ENCODE results near the gene ACTR1A. TPM values are rescaled to one million over a fixed set of nuclear protein-coding genes. Genes with fewer than 3 reads are reported as not detected.

Gene ACTR1A
- polyA plus RNA-seq, 3 donors: 72.7 to 79.4 (median 79.0) TPM

DNA sequence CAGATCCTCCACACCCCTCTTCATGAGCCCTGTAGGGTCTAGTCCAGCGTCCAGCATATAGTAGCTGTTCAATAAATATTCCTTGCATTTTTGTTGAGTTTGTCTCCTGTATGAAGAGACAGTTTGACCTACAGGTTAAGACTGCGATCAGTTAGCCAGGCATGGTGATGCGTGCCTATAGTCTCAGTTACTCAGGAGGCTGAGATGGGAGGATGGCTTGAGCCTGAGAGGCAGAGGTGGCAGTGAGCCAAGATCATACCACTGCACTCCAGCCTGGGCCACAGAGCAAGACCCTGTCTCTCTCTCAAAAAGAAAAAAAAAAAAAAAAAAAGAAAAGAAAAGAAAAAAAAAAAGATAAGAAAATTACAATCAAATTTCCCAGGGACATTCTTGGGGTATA, 65.0 kb downstream of the ACTR1A start:
- Histone ChIP-seq H3K27ac (ENCODE audit: low read depth in 1 of 2, low read length in 2 of 2) (no peak overlapping the region), H3K4me3 (replicated peaks in 1 of 3; ENCODE audit: low read depth in 2 of 3, low read length in 3 of 3) (no peak overlapping the region), H3K9ac (ENCODE audit: insufficient read depth, low read length, poor library complexity, severe bottlenecking) (no peak overlapping the region), H4K20me1 (ENCODE audit: insufficient read depth, low read length) (no peaks in the 10 kb centered on the region), H2AFZ (ENCODE audit: insufficient read depth, low read depth, low read length, poor library complexity, severe bottlenecking) (no peak overlapping the region), H3K36me3 (replicated peaks in 1 of 2; ENCODE audit: control insufficient read depth in 1 of 2, insufficient read depth in 2 of 2, low read length in 2 of 2) (no peaks in the 10 kb centered on the region), H3K79me2 (ENCODE audit: insufficient read depth, low read length) (no peaks in the 10 kb centered on the region), H3K27me3 (ENCODE audit: control insufficient read depth in 2 of 2, insufficient read depth in 2 of 2, low read length in 2 of 2) (no peaks in the 10 kb centered on the region), H3K4me1 (ENCODE audit: control insufficient read depth in 1 of 2, insufficient read depth in 2 of 2, low read length in 2 of 2) (peaks cover 29 to 32% of the 10 kb centered on the region in 2 donors), H3K4me2 (replicated peaks; ENCODE audit: extremely low read depth, low read length, poor library complexity, severe bottlenecking) (no peak overlapping the region), H3K9me3 (replicated peaks in 1 of 2; ENCODE audit: control insufficient read depth in 1 of 2, insufficient read depth in 1 of 2, low read length in 2 of 2) (no peaks in the 10 kb centered on the region)
- H3K4me3 Mint-ChIP-seq: no peak overlapping the region
- intact Hi-C loops (cut with micrococcal nuclease): loop anchor here in 1 of 2 donors (5.0 kb wide), 1 partner anchor 40 kb away; no protein-coding TSS in a partner anchor
- no peak for DNase-seq
- TF ChIP-seq, protein P1, sequence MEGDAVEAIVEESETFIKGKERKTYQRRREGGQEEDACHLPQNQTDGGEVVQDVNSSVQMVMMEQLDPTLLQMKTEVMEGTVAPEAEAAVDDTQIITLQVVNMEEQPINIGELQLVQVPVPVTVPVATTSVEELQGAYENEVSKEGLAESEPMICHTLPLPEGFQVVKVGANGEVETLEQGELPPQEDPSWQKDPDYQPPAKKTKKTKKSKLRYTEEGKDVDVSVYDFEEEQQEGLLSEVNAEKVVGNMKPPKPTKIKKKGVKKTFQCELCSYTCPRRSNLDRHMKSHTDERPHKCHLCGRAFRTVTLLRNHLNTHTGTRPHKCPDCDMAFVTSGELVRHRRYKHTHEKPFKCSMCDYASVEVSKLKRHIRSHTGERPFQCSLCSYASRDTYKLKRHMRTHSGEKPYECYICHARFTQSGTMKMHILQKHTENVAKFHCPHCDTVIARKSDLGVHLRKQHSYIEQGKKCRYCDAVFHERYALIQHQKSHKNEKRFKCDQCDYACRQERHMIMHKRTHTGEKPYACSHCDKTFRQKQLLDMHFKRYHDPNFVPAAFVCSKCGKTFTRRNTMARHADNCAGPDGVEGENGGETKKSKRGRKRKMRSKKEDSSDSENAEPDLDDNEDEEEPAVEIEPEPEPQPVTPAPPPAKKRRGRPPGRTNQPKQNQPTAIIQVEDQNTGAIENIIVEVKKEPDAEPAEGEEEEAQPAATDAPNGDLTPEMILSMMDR (IDR thresholded peaks at IDR 0.05): no peak
- H3K27me3 Mint-ChIP-seq (ENCODE audit: low read depth in 3 of 3): peaks cover 0 to 3% (median 2%) of the 10 kb centered on the region in 3 donors
- no peaks in the 10 kb centered on the region for H3K36me3 Mint-ChIP-seq
- H3K4me1 Mint-ChIP-seq: peaks cover 37% of the 10 kb centered on the region
- WGBS (ENCODE audit: insufficient coverage): 100% methylated on average over 1 of the region's 3 CpGs
- H3K27ac Mint-ChIP-seq: no peak overlapping the region
- no peaks in the 10 kb centered on the region for H3K9me3 Mint-ChIP-seq

DNA sequence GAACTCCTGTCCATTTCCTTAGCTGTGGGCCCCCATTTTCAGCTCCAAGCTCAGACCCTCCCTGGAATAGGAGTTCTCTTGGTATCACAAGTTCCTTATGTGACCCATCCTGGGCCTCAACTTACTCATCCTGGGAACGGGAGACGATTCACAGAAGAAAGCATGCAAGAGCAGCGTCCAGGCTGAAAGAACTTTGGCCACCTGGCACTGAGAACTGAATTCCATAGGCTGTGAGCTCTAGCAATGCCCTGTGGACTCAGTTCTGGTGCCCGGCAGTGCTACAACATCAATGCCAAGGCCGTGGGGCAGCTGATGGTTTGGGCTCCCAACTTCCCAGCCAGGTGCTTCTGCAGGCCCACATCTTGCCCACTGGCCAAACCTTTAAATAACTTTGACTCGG, 66.2 kb downstream of the ACTR1A start:
- TF ChIP-seq, protein P1 (IDR thresholded peaks at IDR 0.05): no peak
- Mint-ChIP-seq H3K9me3 (no peaks in the 10 kb centered on the region), H3K27me3 (ENCODE audit: low read depth in 3 of 3) (peaks cover 0 to 2% (median 2%) of the 10 kb centered on the region in 3 donors), H3K4me3 (no peak overlapping the region), H3K4me1 (peaks cover 45% of the 10 kb centered on the region), H3K36me3 (no peaks in the 10 kb centered on the region), H3K27ac (no peak overlapping the region)
- Histone ChIP-seq H3K36me3 (replicated peaks in 1 of 2; ENCODE audit: control insufficient read depth in 1 of 2, insufficient read depth in 2 of 2, low read length in 2 of 2) (no peaks in the 10 kb centered on the region), H3K4me2 (replicated peaks; ENCODE audit: extremely low read depth, low read length, poor library complexity, severe bottlenecking) (no peak overlapping the region), H3K4me1 (ENCODE audit: control insufficient read depth in 1 of 2, insufficient read depth in 2 of 2, low read length in 2 of 2) (peaks cover 39 to 41% of the 10 kb centered on the region in 2 donors), H2AFZ (ENCODE audit: insufficient read depth, low read depth, low read length, poor library complexity, severe bottlenecking) (no peak overlapping the region), H3K27me3 (ENCODE audit: control insufficient read depth in 2 of 2, insufficient read depth in 2 of 2, low read length in 2 of 2) (no peaks in the 10 kb centered on the region), H3K4me3 (replicated peaks in 1 of 3; ENCODE audit: low read depth in 2 of 3, low read length in 3 of 3) (no peak overlapping the region), H3K9me3 (replicated peaks in 1 of 2; ENCODE audit: control insufficient read depth in 1 of 2, insufficient read depth in 1 of 2, low read length in 2 of 2) (no peaks in the 10 kb centered on the region), H3K79me2 (ENCODE audit: insufficient read depth, low read length) (peaks cover 12% of the 10 kb centered on the region), H4K20me1 (ENCODE audit: insufficient read depth, low read length) (no peaks in the 10 kb centered on the region), H3K9ac (ENCODE audit: insufficient read depth, low read length, poor library complexity, severe bottlenecking) (no peak overlapping the region), H3K27ac (ENCODE audit: low read depth in 1 of 2, low read length in 2 of 2) (no peak overlapping the region)
- WGBS (ENCODE audit: insufficient coverage): 55% methylated on average over 6 of the region's 6 CpGs
- intact Hi-C loops (cut with micrococcal nuclease): loop anchor here in 1 of 2 donors (5.0 kb wide), 1 partner anchor 41 kb away; no protein-coding TSS in a partner anchor
- no peak for DNase-seq
